ENCODE measurements around the gene CFAP206.

Gene CFAP206, protein sequence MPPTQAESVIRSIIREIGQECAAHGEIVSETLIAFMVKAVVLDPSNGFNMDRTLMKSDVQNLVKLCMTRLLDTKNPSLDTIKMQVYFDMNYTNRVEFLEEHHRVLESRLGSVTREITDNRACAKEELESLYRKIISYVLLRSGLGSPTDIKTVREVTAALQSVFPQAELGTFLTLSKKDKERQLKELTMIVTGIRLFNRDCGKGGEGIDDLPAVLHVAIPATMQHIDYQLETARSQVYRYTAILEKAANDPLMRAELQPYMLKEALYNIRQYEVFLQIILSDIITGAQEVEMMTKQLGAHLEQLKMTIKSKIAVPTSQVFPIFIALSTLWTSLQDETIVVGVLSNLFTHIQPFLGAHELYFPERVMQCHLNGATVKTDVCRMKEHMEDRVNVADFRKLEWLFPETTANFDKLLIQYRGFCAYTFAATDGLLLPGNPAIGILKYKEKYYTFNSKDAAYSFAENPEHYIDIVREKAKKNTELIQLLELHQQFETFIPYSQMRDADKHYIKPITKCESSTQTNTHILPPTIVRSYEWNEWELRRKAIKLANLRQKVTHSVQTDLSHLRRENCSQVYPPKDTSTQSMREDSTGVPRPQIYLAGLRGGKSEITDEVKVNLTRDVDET

DNA sequence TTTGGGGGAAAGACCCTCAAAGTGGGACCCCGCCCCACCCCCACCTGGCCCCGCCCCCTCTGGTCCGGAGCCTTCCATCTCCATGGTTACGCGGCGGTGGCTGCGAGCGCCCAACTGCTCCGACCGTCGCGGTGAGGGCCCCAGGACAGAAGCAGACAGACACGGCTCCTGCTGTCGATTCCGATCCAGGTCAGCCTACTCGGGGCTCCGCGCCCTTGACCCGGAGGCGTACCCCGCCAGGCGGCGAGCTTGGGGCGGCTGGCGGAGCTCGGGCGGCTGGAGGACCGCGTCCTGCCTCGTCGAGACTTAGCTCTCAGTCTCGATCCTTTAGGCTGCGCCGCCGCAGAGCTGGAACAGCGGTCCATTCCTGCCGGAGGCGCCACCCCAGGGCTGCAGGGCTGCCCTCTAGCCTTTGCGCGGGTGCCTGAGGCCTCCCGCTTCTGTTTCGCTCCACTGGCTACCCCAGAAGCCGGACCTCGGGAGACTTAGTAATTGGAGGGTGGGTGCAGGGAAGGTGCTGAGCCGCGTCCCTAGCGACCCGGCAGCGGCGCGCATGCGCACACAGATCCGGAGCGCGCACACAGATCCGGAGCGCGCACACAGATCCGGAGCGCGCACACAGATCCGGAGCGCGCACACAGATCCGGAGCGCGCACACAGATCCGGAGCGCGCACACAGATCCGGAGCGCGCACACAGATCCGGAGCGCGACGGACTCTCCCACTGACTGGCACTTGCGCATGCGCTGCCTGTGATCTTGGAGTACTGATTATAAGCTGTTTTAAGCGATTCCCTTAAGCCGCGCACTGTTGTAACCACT lies at the start of gene CFAP206:
TSS of gene CFAP206 (plus strand) at position 72 of the 820 bp plus-strand sequence. CDS start 1,868 bp downstream, outside the sequence.
- Histone ChIP-seq H3K27ac (ENCODE audit: low read length) (peak within 1 kb of the TSS; percentile 54), H3K27me3 (ENCODE audit: low read depth, low read length) (no peaks in the 10 kb centered on the region), H3K79me2 (ENCODE audit: low read length) (no peaks in the 10 kb centered on the region), H3K4me3 (ENCODE audit: low read length) (peak within 1 kb of the TSS; percentile 99), H3K4me2 (ENCODE audit: low read length) (peak within 1 kb of the TSS; percentile 94), H2AFZ (ENCODE audit: low read depth, low read length) (peak within 1 kb of the TSS; percentile 100), H3K36me3 (replicated peaks; ENCODE audit: low read depth, low read length) (no peaks in the 10 kb centered on the region), H3K4me1 (ENCODE audit: low read length) (peaks cover 8% of the 10 kb centered on the region), H4K20me1 (ENCODE audit: insufficient read depth, low read length) (no peaks in the 10 kb centered on the region), H3K9ac (ENCODE audit: low read length) (peak within 1 kb of the TSS; percentile 79), H3K9me3 (ENCODE audit: insufficient read depth, low read length) (no peaks in the 10 kb centered on the region)
- no peak; the same call in 1 of the 2 replicates for TF ChIP-seq CTCF (IDR thresholded peaks at IDR 0.05; ENCODE audit: low read depth, low read length)

DNA sequence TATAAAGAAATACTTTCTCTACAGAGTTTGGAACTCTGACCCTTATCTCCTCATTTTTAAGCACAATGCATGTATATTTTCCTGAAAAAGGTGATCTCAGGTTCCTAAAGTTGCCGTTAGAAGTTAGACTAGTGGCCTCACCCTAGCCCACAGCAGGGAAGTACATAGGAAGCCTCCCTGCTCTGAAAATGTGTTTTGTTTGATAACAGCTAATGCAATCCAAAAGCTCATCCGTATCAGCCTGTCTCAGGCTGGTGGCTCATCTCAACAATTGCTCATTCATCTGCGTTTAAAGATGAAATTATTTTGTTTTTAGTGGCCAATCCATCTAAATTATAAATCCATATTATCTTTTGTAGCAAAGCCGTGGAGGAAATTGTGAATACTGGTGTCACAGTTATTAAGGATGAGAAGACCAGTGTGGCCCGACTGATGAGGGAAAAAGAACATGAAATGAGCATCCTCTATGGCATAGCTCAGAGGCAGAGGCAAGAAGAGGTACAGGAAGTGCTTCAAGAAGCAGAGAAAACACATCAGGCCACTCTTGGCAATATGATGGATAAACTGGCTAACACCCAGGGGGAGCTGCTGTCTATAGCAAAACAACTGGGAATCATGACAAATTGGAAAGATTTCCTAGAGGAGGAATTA lies 43.0 kb upstream of the CFAP206 start:
- Histone ChIP-seq H3K4me1 (ENCODE audit: low read length) (no peaks in the 10 kb centered on the region), H3K27me3 (ENCODE audit: low read depth, low read length) (no peaks in the 10 kb centered on the region), H3K4me3 (ENCODE audit: low read length) (no peak overlapping the region), H3K9ac (ENCODE audit: low read length) (no peak overlapping the region), H3K27ac (ENCODE audit: low read length) (no peak overlapping the region), H2AFZ (ENCODE audit: low read depth, low read length) (no peak overlapping the region), H4K20me1 (ENCODE audit: insufficient read depth, low read length) (no peaks in the 10 kb centered on the region), H3K36me3 (replicated peaks; ENCODE audit: low read depth, low read length) (no peaks in the 10 kb centered on the region), H3K9me3 (ENCODE audit: insufficient read depth, low read length) (0 out of 2 replicates have a peak, but pooled peaks cover 4% of the 10 kb centered on the region), H3K79me2 (ENCODE audit: low read length) (no peaks in the 10 kb centered on the region), H3K4me2 (ENCODE audit: low read length) (no peak overlapping the region)
- TF ChIP-seq CTCF (IDR thresholded peaks at IDR 0.05; ENCODE audit: low read depth, low read length) (no peak), EZH2phosphoT487 (IDR thresholded peaks at IDR 0.05; ENCODE audit: low read depth) (no peak)

- no peaks in the 10 kb centered on the region for H3K4me1 ChIP-seq (ENCODE audit: low read length)
- H3K4me2 ChIP-seq (ENCODE audit: low read length) = no peak overlapping the region
- H3K9ac ChIP-seq (ENCODE audit: low read length) = no peak overlapping the region
- 0 out of 2 replicates have a peak, but pooled peaks cover 4% of the 10 kb centered on the region for H3K9me3 ChIP-seq (ENCODE audit: insufficient read depth, low read length)
- H3K4me3 ChIP-seq (ENCODE audit: low read length) = no peak overlapping the region
- H3K27me3 ChIP-seq (ENCODE audit: low read depth, low read length) = no peaks in the 10 kb centered on the region
- no peak overlapping the region for H3K27ac ChIP-seq (ENCODE audit: low read length)
- no peak overlapping the region for H2AFZ ChIP-seq (ENCODE audit: low read depth, low read length)
- H3K79me2 ChIP-seq (ENCODE audit: low read length) = no peaks in the 10 kb centered on the region
- TF ChIP-seq EZH2phosphoT487 (IDR thresholded peaks at IDR 0.05; ENCODE audit: low read depth) (no peak), CTCF (IDR thresholded peaks at IDR 0.05; ENCODE audit: low read depth, low read length) (no peak)
- no peaks in the 10 kb centered on the region for H4K20me1 ChIP-seq (ENCODE audit: insufficient read depth, low read length)
- H3K36me3 ChIP-seq (replicated peaks; ENCODE audit: low read depth, low read length) = no peaks in the 10 kb centered on the region
Measured at GRCh38 chr6:87366072-87366827, 41.5 kb upstream of the CFAP206 start.
